Muscle of arm (tissue), 12 donors: Measurements from ENCODE around the gene KIAA1549. TPM values are rescaled to one million over a fixed set of nuclear protein-coding genes. Genes with fewer than 3 reads are reported as not detected.

ENCODE experiments used
- DNase-seq: peaks from one replicate; pipeline ENCODE4 v3.0.0-alpha.2; 2013
- polyA plus RNA-seq, 12 donors: library from polyadenylated mRNA; unstranded; fragments of 120-200 nt; gene quantifications; one replicate each; pipeline ENCODE4 v1.2.1, GENCODE V29; 2013; ENCODE audit not compliant: insufficient read length in 12 of 12

The KIAA1549 gene
- polyA plus RNA-seq, 12 donors, result 8.1 to 13.0 (median 10.8) TPM; not detected in 1

- no peak for DNase-seq
Measured at GRCh38 chr7:138854115-138854645, 127.0 kb downstream of the KIAA1549 start.

GRCh38 chr7:138853448-138853847 lies 127.7 kb downstream of the KIAA1549 start:
- DNase-seq, result no peak

GRCh38 chr7:138852469-138852868 lies 128.7 kb downstream of the KIAA1549 start:
- no peak for DNase-seq

GRCh38 chr7:138849701-138850100 lies 131.5 kb downstream of the KIAA1549 start:
- no peak for DNase-seq

GRCh38 chr7:138848056-138848980 lies 132.9 kb downstream of the KIAA1549 start:
- DNase-seq, result peak; percentile 19

- no peak for DNase-seq
Measured at GRCh38 chr7:138845711-138846110, 135.5 kb downstream of the KIAA1549 start.

GRCh38 chr7:138843632-138844580 lies 137.3 kb downstream of the KIAA1549 start:
- no peak for DNase-seq

- DNase-seq, result no peak
Measured at GRCh38 chr7:138842111-138842510, 139.1 kb downstream of the KIAA1549 start.

- no peak for DNase-seq
Measured at GRCh38 chr7:138838166-138838565, 143.0 kb downstream of the KIAA1549 start.

- DNase-seq, result peak; percentile 41
Measured at GRCh38 chr7:138837627-138838026, 143.6 kb downstream of the KIAA1549 start.

GRCh38 chr7:138835087-138835486 lies 146.1 kb downstream of the KIAA1549 start:
- DNase-seq, result no peak

GRCh38 chr7:138834583-138834982 lies 146.6 kb downstream of the KIAA1549 start:
- no peak for DNase-seq

- DNase-seq, result no peak
Measured at GRCh38 chr7:138833596-138833995, 147.6 kb downstream of the KIAA1549 start.

GRCh38 chr7:138832966-138833365 lies 148.2 kb downstream of the KIAA1549 start:
- DNase-seq, result no peak

- DNase-seq, result no peak
Measured at GRCh38 chr7:138829335-138829734, 151.9 kb downstream of the KIAA1549 start.

- no peak for DNase-seq
Measured at GRCh38 chr7:138828302-138828701, 152.9 kb downstream of the KIAA1549 start.

GRCh38 chr7:138825049-138825721 lies 156.0 kb downstream of the KIAA1549 start:
- DNase-seq, result no peak

GRCh38 chr7:138822867-138823535 lies 158.2 kb downstream of the KIAA1549 start:
- DNase-seq, result no peak

- no peak for DNase-seq
Measured at GRCh38 chr7:138821912-138822311, 159.3 kb downstream of the KIAA1549 start.

- no peak for DNase-seq
Measured at GRCh38 chr7:138819625-138820024, 161.6 kb downstream of the KIAA1549 start.

GRCh38 chr7:138816650-138817049 lies 164.5 kb downstream of the KIAA1549 start:
- no peak for DNase-seq
